ENCODE measurements around the gene EMCN. TPM values are rescaled to one million over a fixed set of nuclear protein-coding genes. Genes with fewer than 3 reads are reported as not detected.
"Not testable (repeated sequence)": the region's sequence is repeated elsewhere in the genome, so short reads cannot be mapped to it uniquely, and the experiment has no call there.

Gene EMCN
- total and polyA plus RNA-seq, 8 donors, result 34.4 to 46.1 (median 38.3) TPM

- ATAC-seq, result no peak
- Histone ChIP-seq H3K36me3 (no peaks in the 10 kb centered on the region), H3K9me3 (peaks cover 0 to 13% of the 10 kb centered on the region in 2 donors), H3K27me3 (no peaks in the 10 kb centered on the region), H3K4me1 (no peaks in the 10 kb centered on the region), H3K4me3 (no peak overlapping the region), H3K27ac (no peak overlapping the region)
- no peak for DNase-seq
- no peak for TF ChIP-seq CTCF (IDR thresholded peaks at IDR 0.05)
- intact Hi-C loops (cut with DNase I), result no loop called here
Measured at GRCh38 chr4:100533741-100534140, 15.9 kb upstream of the EMCN start.

GRCh38 chr4:100530161-100530560 lies 12.3 kb upstream of the EMCN start:
- ATAC-seq; H3K27ac ChIP-seq; H3K4me1 ChIP-seq; intact Hi-C loops (cut with DNase I); H3K27me3 ChIP-seq; H3K4me3 ChIP-seq; DNase-seq; H3K36me3 ChIP-seq: not testable (repeated sequence)
- peaks cover 0 to 14% of the 10 kb centered on the region in 2 donors for H3K9me3 ChIP-seq

- H3K27ac ChIP-seq, result peak overlapping the region in 1 of 2 donors; percentile 16
- intact Hi-C loops (cut with DNase I), result no loop called here
Measured at GRCh38 chr4:100525686-100526085, 7.9 kb upstream of the EMCN start.

GRCh38 chr4:100519205-100519604 lies 1.4 kb upstream of the EMCN start:
- Histone ChIP-seq H3K9me3 (no peaks in the 10 kb centered on the region), H3K27ac (no peak overlapping the region), H3K4me3 (no peak overlapping the region), H3K27me3 (no peaks in the 10 kb centered on the region), H3K36me3 (no peaks in the 10 kb centered on the region), H3K4me1 (no peaks in the 10 kb centered on the region)
- no peak for TF ChIP-seq CTCF (IDR thresholded peaks at IDR 0.05)
- no peak for DNase-seq
- intact Hi-C loops (cut with DNase I), result no loop called here
- ATAC-seq, result no peak

More at GRCh38 chr4:100525686-100526085, 7.9 kb upstream of the EMCN start:
- DNase-seq (no peak), ATAC-seq (no peak)
- Histone ChIP-seq H3K4me3 (no peak overlapping the region), H3K27me3 (no peaks in the 10 kb centered on the region), H3K9me3 (peaks cover 0 to 19% of the 10 kb centered on the region in 2 donors), H3K4me1 (no peaks in the 10 kb centered on the region), H3K36me3 (no peaks in the 10 kb centered on the region)
- TF ChIP-seq CTCF (IDR thresholded peaks at IDR 0.05), result no peak

GRCh38 chr4:100516225-100516624 lies 1.6 kb downstream of the EMCN start:
- H3K36me3 ChIP-seq, result no peaks in the 10 kb centered on the region
- H3K27me3 ChIP-seq, result no peaks in the 10 kb centered on the region
- no peaks in the 10 kb centered on the region for H3K9me3 ChIP-seq
- intact Hi-C loops (cut with DNase I), result no loop called here
- DNase-seq (no peak), ATAC-seq (no peak)
- peak overlapping the region in 1 of 2 donors; percentile 57 for H3K27ac ChIP-seq
- TF ChIP-seq CTCF (IDR thresholded peaks at IDR 0.05), result no peak
- no peaks in the 10 kb centered on the region for H3K4me1 ChIP-seq
- peak overlapping the region; percentile 7 to 26 for H3K4me3 ChIP-seq

- Histone ChIP-seq H3K36me3 (no peaks in the 10 kb centered on the region), H3K9me3 (no peaks in the 10 kb centered on the region), H3K27me3 (no peaks in the 10 kb centered on the region), H3K4me3 (no peak overlapping the region), H3K27ac (no peak overlapping the region), H3K4me1 (peaks cover 0 to 3% of the 10 kb centered on the region in 2 donors)
- no peak for TF ChIP-seq CTCF (IDR thresholded peaks at IDR 0.05)
- DNase-seq (no peak), ATAC-seq (no peak)
- intact Hi-C loops (cut with DNase I), result no loop called here
Measured at GRCh38 chr4:100511896-100512295, 5.9 kb downstream of the EMCN start.
